ENCODE data around the gene DUSP19.

The DUSP19 gene

DNA sequence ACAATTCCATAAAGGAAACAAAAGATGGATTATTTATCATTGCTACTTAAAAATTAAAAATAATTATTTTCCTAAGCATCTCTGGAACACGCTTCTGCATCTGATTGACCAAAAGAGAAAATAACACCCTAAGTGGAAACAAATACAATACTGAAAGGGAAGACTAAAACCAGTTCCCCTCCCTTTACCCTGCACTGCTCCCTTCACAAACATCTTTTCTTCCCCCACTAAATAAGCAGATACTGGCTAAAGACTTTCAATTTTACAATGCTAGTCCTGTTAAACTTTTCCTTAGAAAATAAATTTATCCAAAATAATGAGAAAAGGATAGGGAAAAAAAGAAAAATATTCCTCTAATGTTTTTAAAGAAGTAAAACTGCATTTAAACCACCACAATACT, 44.6 kb upstream of the DUSP19 start:
- no peak overlapping the region for H3K9ac ChIP-seq (ENCODE audit: low read depth, low read length)
- H3K36me3 ChIP-seq (ENCODE audit: insufficient read depth, low read length), result no peaks in the 10 kb centered on the region
- DNase-seq (no peak), ATAC-seq (ENCODE audit: insufficient read depth, low read depth) (no peak)
- no peaks in the 10 kb centered on the region for H3K9me3 ChIP-seq (ENCODE audit: insufficient read depth, low read length, severe bottlenecking)
- H3K27me3 ChIP-seq (ENCODE audit: insufficient read depth, low read length, poor library complexity), result peaks cover 5% of the 10 kb centered on the region
- TF ChIP-seq, protein P1, sequence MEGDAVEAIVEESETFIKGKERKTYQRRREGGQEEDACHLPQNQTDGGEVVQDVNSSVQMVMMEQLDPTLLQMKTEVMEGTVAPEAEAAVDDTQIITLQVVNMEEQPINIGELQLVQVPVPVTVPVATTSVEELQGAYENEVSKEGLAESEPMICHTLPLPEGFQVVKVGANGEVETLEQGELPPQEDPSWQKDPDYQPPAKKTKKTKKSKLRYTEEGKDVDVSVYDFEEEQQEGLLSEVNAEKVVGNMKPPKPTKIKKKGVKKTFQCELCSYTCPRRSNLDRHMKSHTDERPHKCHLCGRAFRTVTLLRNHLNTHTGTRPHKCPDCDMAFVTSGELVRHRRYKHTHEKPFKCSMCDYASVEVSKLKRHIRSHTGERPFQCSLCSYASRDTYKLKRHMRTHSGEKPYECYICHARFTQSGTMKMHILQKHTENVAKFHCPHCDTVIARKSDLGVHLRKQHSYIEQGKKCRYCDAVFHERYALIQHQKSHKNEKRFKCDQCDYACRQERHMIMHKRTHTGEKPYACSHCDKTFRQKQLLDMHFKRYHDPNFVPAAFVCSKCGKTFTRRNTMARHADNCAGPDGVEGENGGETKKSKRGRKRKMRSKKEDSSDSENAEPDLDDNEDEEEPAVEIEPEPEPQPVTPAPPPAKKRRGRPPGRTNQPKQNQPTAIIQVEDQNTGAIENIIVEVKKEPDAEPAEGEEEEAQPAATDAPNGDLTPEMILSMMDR (IDR thresholded peaks at IDR 0.05; ENCODE audit: borderline replicate concordance, extremely low read depth, low read length, poor library complexity, severe bottlenecking), result no peak
- TF ChIP-seq EZH2 (IDR thresholded peaks at IDR 0.05; ENCODE audit: borderline replicate concordance, low read depth, low read length, severe bottlenecking), result no peak
- no peak overlapping the region for H3K4me2 ChIP-seq (ENCODE audit: insufficient read depth, low read length)
- peaks cover 20% of the 10 kb centered on the region for H3K4me1 ChIP-seq (ENCODE audit: insufficient read depth, low read length)
- no peaks in the 10 kb centered on the region; the same call in 1 of the 2 replicates for H4K20me1 ChIP-seq (ENCODE audit: insufficient read depth, low read length)
- no peak overlapping the region for H3K27ac ChIP-seq (ENCODE audit: low read length)
- H3K79me2 ChIP-seq (ENCODE audit: insufficient read depth, low read length), result no peaks in the 10 kb centered on the region
- no peak overlapping the region for H2AFZ ChIP-seq (ENCODE audit: low read depth, low read length)
- no peak overlapping the region for H3K4me3 ChIP-seq (ENCODE audit: low read depth in 1 of 2, low read length in 2 of 2)

DNA sequence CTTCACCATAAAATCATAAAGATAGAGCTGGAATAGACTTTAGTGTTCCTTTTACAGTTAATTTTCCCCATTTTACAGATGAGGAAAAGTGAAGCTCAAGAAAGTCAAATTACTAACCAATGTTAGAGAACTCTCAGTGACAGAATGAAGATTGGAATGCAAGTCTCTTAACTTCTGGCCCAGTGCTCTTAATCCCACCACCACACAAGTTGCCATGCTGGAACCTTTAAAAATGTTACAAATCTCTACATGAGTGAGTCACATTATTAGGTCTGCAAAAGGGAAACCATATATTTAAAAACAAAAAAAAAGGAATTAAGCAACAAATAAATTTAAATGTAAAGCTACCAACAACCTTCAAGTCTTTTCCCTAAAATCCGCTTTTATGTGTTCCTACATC, 43.7 kb upstream of the DUSP19 start:
- peaks cover 5% of the 10 kb centered on the region for H3K27me3 ChIP-seq (ENCODE audit: insufficient read depth, low read length, poor library complexity)
- ATAC-seq (ENCODE audit: insufficient read depth, low read depth) (no peak), DNase-seq (no peak)
- H3K9me3 ChIP-seq (ENCODE audit: insufficient read depth, low read length, severe bottlenecking), result no peaks in the 10 kb centered on the region
- H3K36me3 ChIP-seq (ENCODE audit: insufficient read depth, low read length), result no peaks in the 10 kb centered on the region
- no peak overlapping the region for H3K4me2 ChIP-seq (ENCODE audit: insufficient read depth, low read length)
- H2AFZ ChIP-seq (ENCODE audit: low read depth, low read length), result no peak overlapping the region
- H3K9ac ChIP-seq (ENCODE audit: low read depth, low read length), result no peak overlapping the region
- TF ChIP-seq EZH2 (IDR thresholded peaks at IDR 0.05; ENCODE audit: borderline replicate concordance, low read depth, low read length, severe bottlenecking), result no peak
- TF ChIP-seq, protein P1 (IDR thresholded peaks at IDR 0.05; ENCODE audit: borderline replicate concordance, extremely low read depth, low read length, poor library complexity, severe bottlenecking), result no peak
- H3K79me2 ChIP-seq (ENCODE audit: insufficient read depth, low read length), result no peaks in the 10 kb centered on the region
- H4K20me1 ChIP-seq (ENCODE audit: insufficient read depth, low read length), result no peaks in the 10 kb centered on the region; the same call in 1 of the 2 replicates
- peaks cover 20% of the 10 kb centered on the region for H3K4me1 ChIP-seq (ENCODE audit: insufficient read depth, low read length)
- no peak overlapping the region for H3K4me3 ChIP-seq (ENCODE audit: low read depth in 1 of 2, low read length in 2 of 2)
- no peak overlapping the region for H3K27ac ChIP-seq (ENCODE audit: low read length)

DNA sequence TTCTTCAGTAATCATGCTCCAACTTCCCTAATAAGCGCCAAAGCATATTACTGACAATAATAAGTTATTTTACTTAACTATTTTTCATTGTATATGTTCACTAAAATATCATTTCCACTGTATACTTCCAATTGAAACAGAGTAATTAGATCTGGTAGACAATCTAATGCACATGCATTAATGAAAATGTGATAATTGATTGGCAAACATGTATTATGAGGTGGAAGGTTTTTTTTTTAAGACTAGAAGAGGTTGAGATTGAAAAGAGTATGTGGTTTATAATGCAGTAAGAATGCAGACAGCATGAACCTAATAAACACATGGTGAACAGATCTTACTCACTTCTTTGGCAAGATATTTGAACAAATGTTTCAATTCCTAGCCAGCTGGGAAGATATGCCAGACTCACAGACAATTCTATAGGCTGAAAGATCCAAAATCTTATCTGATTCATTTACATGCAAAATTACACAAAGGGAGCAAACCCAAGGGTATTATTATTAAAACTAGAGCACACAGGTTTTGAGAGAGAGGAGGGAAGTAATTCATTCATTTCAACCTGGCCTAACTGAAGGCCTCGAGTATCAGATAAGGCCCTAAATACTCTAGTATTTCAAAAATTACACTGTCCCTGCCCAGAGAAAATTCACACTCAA, 43.1 kb upstream of the DUSP19 start:
- Histone ChIP-seq H3K27me3 (ENCODE audit: insufficient read depth, low read length, poor library complexity) (peaks cover 5% of the 10 kb centered on the region), H3K4me3 (ENCODE audit: low read depth in 1 of 2, low read length in 2 of 2) (no peak overlapping the region), H3K9ac (ENCODE audit: low read depth, low read length) (no peak overlapping the region), H3K36me3 (ENCODE audit: insufficient read depth, low read length) (no peaks in the 10 kb centered on the region), H3K9me3 (ENCODE audit: insufficient read depth, low read length, severe bottlenecking) (no peaks in the 10 kb centered on the region), H4K20me1 (ENCODE audit: insufficient read depth, low read length) (no peaks in the 10 kb centered on the region; the same call in 1 of the 2 replicates), H3K4me1 (ENCODE audit: insufficient read depth, low read length) (peaks cover 20% of the 10 kb centered on the region), H3K27ac (ENCODE audit: low read length) (no peak overlapping the region), H3K4me2 (ENCODE audit: insufficient read depth, low read length) (no peak overlapping the region), H3K79me2 (ENCODE audit: insufficient read depth, low read length) (no peaks in the 10 kb centered on the region), H2AFZ (ENCODE audit: low read depth, low read length) (no peak overlapping the region)
- TF ChIP-seq, protein P1 (IDR thresholded peaks at IDR 0.05; ENCODE audit: borderline replicate concordance, extremely low read depth, low read length, poor library complexity, severe bottlenecking), result no peak
- no peak for TF ChIP-seq EZH2 (IDR thresholded peaks at IDR 0.05; ENCODE audit: borderline replicate concordance, low read depth, low read length, severe bottlenecking)
- ATAC-seq (ENCODE audit: insufficient read depth, low read depth), result no peak
- DNase-seq, result no peak

Data from DND-41 (cell line).